NCI-H2081 treated with DMSO at 0.1 percent for 48 hours (cell line): ENCODE results near the gene SHROOM3.
"Not testable (repeated sequence)": the region's sequence is repeated elsewhere in the genome, so short reads cannot be mapped to it uniquely, and the experiment has no call there.

ENCODE experiments used
- DNase-seq: peaks from one replicate; lab custom pipeline; 2025; lab: John Stamatoyannopoulos, UW

The SHROOM3 gene

GRCh38 chr4:76445911-76446310, 10.9 kb downstream of the SHROOM3 start:
- no peak for DNase-seq

DNA sequence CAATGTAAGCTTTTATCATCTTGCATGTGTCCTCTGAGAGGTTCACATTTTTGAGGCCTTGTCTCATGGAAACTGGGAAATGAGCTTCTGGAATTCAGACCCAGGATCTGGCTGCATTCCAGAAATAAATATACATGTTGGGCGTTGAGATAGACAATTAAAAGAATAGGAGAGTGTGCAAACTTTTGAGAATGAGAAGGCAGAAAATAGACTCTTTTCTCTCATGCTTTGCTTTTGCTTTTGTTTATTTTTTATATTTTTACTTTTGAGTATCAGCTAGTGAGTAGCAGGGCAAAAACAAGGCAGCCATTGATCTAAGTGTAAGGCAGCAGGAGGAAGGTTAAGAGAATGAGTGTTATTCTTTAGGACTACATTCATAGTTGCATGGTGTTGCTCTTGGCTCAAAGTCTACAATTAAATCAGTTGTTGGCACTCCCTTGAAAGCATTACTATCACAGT, 12.4 kb downstream of the SHROOM3 start:
- DNase-seq = no peak

DNA sequence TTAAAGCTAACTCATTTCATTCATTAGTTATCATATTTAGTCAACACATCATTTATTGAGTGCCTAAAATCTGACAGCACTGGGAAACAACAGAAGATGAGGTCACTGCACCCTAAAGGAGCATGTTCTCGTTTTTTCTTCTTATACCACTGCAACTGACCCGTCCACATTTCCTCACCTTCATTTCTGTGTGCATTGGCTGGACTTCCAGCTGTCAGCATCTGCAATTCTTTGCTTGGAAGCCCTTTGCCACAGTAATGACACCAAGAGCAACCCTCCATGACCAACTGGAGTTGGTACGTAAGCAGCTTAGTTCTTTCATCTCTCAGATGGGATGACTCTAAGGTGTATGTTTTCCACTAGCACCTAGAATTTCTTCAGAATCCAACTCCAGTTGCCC, 13.2 kb downstream of the SHROOM3 start:
- no peak for DNase-seq

GRCh38 chr4:76449362-76449767, 14.3 kb downstream of the SHROOM3 start:
- no peak for DNase-seq

DNA sequence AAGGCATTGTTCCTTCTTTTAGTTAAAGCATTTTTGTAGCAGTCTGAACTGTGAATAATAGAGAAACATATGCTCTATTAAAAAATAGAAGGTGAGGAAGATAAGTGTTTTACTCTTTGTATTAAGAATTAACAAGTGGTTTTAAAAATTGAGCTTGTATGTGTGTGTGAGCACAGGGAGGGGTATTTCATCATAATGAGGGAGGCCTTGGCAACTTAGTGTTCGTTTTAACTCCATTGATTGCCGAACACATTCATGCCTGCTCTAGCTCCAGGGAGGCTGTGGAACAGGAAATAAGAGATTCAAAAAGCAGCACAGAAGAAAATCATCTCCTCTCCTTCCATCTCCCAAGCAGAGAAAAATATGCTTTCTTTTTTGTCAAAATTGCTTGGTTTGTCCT, 14.8 kb downstream of the SHROOM3 start:
- DNase-seq = no peak

DNA sequence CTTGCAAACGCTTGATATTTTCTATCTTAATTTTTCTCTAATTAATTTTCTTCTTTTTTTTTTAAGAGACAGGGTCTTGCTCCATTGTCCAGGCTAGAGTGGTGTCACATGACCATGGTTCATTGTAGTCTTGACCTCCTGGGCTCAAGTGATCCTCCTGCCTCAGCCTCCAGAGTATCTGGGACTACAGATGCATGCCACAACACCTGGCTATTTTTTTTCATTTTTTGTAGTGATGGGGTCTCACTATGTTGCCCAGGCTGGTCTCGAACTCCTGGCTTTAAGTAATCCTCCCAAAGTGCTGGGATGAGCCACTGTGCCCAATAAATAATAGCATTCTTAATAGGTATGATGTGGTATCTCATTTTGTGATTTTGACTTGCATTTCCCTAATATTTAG, 18.2 kb downstream of the SHROOM3 start:
- no peak for DNase-seq

DNA sequence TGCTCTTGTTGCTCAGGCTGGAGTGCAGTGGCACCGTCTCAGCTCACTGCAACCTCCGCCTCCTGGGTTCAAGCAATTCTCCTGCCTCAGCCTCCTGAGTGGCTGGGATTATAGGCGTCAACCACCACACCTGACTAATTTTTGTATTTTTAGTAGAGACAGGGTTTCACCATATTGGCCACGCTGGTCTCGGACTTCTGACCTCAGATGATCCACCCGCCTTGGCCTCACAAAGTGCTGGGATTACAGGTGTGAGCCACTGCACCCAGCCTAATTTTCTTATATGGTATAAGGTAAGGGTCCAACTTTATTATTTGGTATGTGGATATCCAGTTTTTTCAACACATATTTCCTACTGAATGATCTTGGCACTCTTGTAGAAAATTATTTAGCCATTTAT, 19.0 kb downstream of the SHROOM3 start:
- DNase-seq = not testable (repeated sequence)

DNA sequence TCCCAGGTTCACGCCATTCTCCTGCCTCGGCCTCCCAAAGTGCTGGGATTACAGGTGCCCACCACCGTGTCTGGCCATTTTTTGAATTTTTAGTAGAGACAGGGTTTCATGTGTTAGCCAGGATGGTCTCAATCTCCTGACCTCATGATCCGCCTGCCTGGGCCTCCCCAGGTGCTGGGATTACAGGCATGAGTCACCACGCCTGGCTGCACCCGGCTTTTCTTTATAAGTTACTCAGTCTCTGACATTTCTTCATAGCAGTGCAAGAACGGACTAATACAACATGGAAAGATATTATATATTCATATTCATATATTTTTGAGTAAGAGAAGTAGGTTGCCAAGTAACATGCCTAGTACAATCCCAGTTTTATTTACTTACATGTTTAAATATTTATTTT, 22.9 kb downstream of the SHROOM3 start:
- no peak for DNase-seq

DNA sequence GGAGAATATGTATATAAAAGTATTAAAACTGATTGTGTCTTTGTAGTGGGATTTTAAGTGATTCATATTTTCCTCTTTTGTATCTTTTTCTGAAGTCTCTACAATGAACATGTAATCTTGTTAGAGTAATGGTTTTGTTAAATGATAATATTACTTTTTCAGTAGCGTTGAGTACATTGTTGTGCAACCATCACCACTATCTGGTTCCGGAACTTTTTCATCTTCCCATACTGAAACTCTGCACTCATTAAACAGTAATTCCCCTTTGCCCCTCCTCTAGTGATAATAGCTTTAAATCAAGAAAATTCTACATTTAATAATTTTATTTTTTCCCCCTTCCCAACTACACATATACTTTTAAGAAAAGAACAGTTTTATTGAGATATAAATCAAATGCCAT, 23.3 kb downstream of the SHROOM3 start:
- no peak for DNase-seq

DNA sequence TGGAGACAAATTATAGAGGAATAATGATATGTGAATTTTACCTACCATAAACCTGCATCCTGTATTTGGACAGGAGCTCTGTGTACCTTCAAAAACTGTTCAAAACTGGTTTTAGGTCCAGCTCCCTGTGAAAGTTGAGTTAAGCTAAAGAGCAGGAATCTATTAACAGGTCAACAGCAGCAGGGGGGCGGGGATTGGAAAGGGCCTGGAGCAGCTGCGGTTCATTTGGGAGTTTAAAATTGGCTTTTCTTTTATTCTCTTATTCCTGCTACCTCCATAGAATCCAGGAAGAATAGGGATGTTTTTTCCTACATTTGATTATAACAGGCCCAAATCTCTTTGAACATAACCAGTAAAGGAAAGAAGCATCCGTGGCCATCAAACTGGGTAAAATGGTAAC, 23.8 kb downstream of the SHROOM3 start:
- DNase-seq = no peak

GRCh38 chr4:76459291-76459723, 24.3 kb downstream of the SHROOM3 start:
- no peak for DNase-seq

DNA sequence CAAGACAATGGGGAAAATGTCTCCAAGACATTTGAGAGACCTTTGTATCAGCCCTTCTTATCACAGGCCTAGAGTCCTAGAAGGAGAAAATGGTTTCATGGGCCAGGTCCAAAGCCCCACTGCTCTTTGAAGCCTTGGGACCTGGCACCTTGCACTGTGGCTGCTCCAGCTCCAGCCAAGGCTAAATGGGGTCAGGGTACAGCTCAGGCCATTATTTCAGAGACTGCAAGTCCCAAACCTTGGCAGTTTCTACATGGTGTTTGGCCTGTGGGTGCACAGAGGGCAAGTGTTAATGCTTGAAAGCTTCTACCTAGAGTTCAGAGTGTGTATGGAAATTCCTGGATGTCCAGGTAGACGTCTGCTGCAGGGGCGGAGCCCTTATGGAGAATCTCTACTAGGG, 28.5 kb downstream of the SHROOM3 start:
- no peak for DNase-seq

- no peak for DNase-seq
Measured at GRCh38 chr4:76470064-76470463, 35.0 kb downstream of the SHROOM3 start.

DNA sequence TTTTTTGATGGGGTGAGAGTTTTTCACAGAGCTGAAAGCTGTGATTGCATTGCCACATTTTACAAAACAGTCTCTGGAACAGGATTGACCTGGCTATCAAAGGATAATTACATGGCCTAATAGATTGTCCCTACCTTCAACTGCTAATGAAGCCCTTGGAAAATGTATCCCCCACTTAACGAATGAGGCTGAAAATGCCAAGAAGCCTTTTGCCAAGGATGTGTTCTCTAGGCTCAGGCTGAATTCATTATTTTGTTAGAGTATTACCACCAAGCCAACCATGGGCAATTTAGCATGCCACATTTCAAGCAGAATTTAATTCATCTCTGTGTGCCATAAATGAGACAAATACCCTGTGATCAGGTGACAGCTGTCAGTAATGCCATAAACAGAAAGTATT, 35.5 kb downstream of the SHROOM3 start:
- DNase-seq = no peak

GRCh38 chr4:76476571-76476970, 41.5 kb downstream of the SHROOM3 start:
- DNase-seq = no peak

GRCh38 chr4:76484654-76485053, 49.6 kb downstream of the SHROOM3 start:
- DNase-seq = no peak

DNA sequence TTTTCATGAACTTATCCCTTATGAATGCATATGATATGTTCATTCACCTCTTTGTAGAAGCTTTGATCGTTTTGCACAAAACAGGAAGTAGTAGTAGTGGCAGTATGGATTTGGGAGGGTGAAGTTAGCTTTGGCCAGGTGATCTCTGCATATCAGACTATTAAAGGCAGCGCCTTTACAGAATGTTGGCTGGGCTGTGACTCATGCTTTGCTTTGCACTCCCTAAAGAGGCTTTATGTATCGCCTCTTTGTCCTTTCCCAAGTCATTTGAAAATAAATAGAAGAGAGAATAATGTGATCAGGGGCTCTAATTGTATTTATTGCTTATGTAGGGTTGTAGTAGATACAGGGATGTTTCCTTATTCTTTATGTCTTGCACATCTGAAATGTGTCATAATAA, 50.4 kb downstream of the SHROOM3 start:
- no peak for DNase-seq

DNA sequence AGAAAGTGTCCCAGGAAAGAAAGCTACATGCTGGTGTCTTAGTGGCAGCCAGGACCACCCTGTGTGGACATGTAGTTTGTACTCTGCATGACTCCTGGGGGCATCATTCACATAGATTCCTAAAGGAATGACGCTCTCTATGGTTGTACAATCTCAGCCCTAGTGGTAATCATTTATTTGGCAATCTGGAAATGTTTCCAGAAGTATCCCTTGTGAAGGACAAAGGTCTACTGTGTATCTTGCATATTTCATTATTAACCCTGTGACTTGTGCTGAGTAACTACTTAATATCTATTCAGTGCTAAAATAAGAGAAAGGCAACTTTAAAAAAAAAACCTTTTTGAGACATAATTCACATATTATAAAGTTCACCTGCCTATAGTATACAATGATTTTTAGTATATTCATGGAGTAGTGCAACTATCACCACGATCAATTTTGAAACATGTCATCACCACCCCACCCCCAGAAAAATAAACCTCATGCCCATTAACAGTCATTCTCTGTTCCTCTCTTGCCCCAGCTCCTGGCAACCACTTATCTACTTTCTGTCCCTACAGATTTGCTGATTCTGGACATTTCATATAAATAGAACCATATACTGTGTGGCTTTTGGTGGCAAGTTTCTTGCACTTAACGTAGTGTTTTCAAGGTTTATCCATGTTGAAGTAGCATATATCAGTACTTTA, 51.7 kb downstream of the SHROOM3 start:
- no peak for DNase-seq

DNA sequence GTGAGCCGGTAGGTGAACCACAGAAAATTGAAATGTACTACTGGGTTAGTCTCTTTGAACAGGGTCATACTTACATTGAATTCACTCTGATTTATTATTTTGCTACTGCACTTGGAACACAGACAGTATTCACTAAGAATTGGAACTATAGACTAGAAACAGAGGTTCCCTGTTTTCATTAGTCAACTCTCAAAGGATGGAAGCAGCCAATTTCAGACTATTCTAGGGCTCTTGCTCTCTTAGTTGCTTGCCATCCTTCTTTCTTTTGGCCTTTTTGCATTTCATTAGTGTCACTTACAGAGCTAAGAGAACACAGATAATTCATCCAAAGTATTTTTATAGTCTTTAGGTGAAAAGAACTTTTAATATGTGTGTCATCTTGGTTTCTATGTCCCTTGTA, 52.6 kb downstream of the SHROOM3 start:
- DNase-seq = no peak

DNA sequence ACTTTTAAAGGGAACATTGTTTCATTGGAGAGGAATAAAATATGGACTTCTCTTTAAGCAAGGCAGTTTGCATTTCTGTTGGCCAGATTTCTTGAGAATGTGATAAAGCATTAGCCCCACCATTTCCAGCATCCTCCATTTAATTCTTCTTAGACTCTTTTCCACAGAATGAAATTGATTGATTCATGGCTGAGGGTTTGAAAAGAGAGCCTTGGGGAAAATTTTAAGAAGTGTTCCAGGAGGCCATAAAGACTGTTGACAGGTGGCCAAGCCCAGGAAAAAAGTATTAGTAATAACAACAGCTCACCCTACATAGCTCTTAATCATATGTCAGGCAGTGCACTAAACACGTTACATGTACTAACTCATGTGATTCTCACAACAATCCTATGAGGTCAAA, 53.4 kb downstream of the SHROOM3 start:
- DNase-seq = no peak

- DNase-seq = no peak
Measured at GRCh38 chr4:76488888-76489685, 54.1 kb downstream of the SHROOM3 start.

DNA sequence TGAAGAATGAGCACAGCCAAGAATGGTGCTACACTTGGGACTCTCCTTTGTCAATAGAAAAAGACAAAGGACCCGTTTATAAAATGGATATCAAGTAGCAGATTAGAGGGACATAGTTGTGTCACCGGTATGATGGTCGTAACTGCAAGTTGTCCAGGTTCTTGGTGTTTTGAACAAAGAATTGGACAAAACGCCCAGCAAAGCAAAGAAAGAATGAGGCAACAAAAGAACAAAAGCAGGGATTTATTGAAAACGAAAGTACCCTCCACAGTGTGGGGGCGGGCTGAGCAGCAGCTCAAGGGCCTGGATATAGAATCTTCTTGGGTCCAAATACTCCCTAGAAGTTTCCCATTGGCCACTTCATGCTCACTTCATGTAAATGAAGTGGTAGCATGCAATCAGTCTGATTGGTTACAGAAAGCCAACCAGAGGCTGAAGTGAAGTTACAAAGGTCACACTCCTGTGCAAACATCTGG, 54.7 kb downstream of the SHROOM3 start:
- no peak for DNase-seq

DNA sequence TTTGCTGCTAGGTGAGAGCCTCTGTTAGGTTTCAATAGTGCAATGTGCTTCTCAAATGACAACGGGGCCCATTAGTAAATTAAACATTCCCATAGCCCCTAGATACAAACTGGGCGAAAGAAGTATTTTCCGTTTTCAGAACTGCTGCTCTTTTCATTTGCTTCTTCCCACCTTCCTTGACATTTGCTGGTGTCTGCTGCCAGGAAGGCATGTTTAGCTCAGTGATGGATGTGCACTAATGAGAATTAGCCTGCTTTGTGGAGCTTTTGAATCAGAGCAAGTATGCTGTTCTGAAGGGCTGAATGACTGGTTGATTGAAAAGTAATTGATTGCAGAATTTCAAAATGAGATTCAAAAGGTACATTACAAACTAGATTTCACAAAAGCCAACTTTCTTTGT, 57.0 kb downstream of the SHROOM3 start:
- no peak for DNase-seq
